H9 (cell line): Measurements from ENCODE around the gene ALDH1A2. TPM values are rescaled to one million over a fixed set of nuclear protein-coding genes. Genes with fewer than 3 reads are reported as not detected.

Experiments used
- DNase-seq: peaks from one replicate; pipeline ENCODE4 v3.0.0-alpha.2; 2017
- H2AFZ ChIP-seq: one replicate; pipeline ENCODE4 v1.6.1; 2013; ENCODE audit warnings: mild to moderate bottlenecking, low read length, control low read depth, moderate library complexity
- H2AK5ac ChIP-seq: 2 replicates; pipeline ENCODE4 v1.6.1; 2013; ENCODE audit warnings: low read length, control low read depth, mixed read lengths; ENCODE audit not compliant: insufficient read length
- H2BK120ac ChIP-seq: one replicate; pipeline ENCODE4 v1.6.1; 2013; ENCODE audit warnings: low read depth, mild to moderate bottlenecking, low read length, control low read depth, inconsistent platforms; ENCODE audit not compliant: poor library complexity, severe bottlenecking
- H2BK12ac ChIP-seq: 2 replicates; pipeline ENCODE4 v1.6.1; 2013; ENCODE audit warnings: low read length, control low read depth, mixed read lengths, low read depth; ENCODE audit not compliant: insufficient read length
- H2BK15ac ChIP-seq: 2 replicates; pipeline ENCODE4 v1.6.1; 2013; ENCODE audit warnings: low read depth, low read length, control low read depth
- H2BK20ac ChIP-seq: one replicate; pipeline ENCODE4 v1.6.1; 2013; ENCODE audit warnings: low read depth, mild to moderate bottlenecking, low read length, control low read depth, inconsistent platforms; ENCODE audit not compliant: poor library complexity, severe bottlenecking
- H2BK5ac ChIP-seq: 2 replicates; pipeline ENCODE4 v1.6.1; 2013; ENCODE audit warnings: low read length, control low read depth, mixed read lengths; ENCODE audit not compliant: insufficient read length
- H3K14ac ChIP-seq: 2 replicates; pipeline ENCODE4 v1.6.1; 2013; ENCODE audit warnings: low read length, control low read depth; ENCODE audit not compliant: insufficient read depth
- H3K18ac ChIP-seq: 2 replicates; pipeline ENCODE4 v1.6.1; 2013; ENCODE audit warnings: low read depth, mild to moderate bottlenecking, mixed read lengths, low read length, control low read depth; ENCODE audit not compliant: insufficient read length
- H3K23ac ChIP-seq: 2 replicates; pipeline ENCODE4 v1.6.1; 2013; ENCODE audit warnings: low read length, control low read depth, mixed read lengths, low read depth; ENCODE audit not compliant: insufficient read length
- H3K23me2 ChIP-seq: 2 replicates; pipeline ENCODE4 v1.6.1; 2013; ENCODE audit warnings: low read depth, mild to moderate bottlenecking, mixed read lengths, low read length, control low read depth; ENCODE audit not compliant: insufficient read length, poor library complexity, severe bottlenecking
- H3K27ac ChIP-seq: 2 replicates; pipeline ENCODE4 v1.5.1; 2013; ENCODE audit warnings: low read length, control low read depth, mixed read lengths, low read depth; ENCODE audit not compliant: insufficient read length
- H3K27me3 ChIP-seq: 2 replicates; pipeline ENCODE4 v1.6.1; 2013; ENCODE audit warnings: low read length, control low read depth, inconsistent platforms; ENCODE audit not compliant: insufficient read depth
- H3K4ac ChIP-seq: 2 replicates; pipeline ENCODE4 v1.6.1; 2013; ENCODE audit warnings: low read depth, mild to moderate bottlenecking, control low read depth, inconsistent platforms, low read length, moderate library complexity
- H3K4me1 ChIP-seq: 2 replicates; pipeline ENCODE4 v1.6.1; 2013; ENCODE audit warnings: low read length, control low read depth, inconsistent platforms; ENCODE audit not compliant: insufficient read depth
- H3K4me2 ChIP-seq: 2 replicates; pipeline ENCODE4 v1.6.1; 2013; ENCODE audit warnings: low read length, control low read depth, mixed read lengths; ENCODE audit not compliant: insufficient read length, insufficient read depth
- H3K56ac ChIP-seq: 2 replicates; pipeline ENCODE4 v1.6.1; 2013; ENCODE audit warnings: low read depth, mild to moderate bottlenecking, mixed read lengths, low read length, control low read depth; ENCODE audit not compliant: insufficient read length
- H3K79me1 ChIP-seq: 2 replicates; pipeline ENCODE4 v1.6.1; 2013; ENCODE audit warnings: low read depth, mild to moderate bottlenecking, moderate library complexity, low read length, control low read depth, inconsistent platforms; ENCODE audit not compliant: insufficient read depth, poor library complexity, severe bottlenecking
- H3K79me2 ChIP-seq: 2 replicates; pipeline ENCODE4 v1.6.1; 2013; ENCODE audit warnings: low read length, control low read depth, inconsistent platforms; ENCODE audit not compliant: insufficient read depth
- H3K9ac ChIP-seq: 2 replicates; pipeline ENCODE4 v1.6.1; 2013; ENCODE audit warnings: low read length, control low read depth, mixed read lengths; ENCODE audit not compliant: insufficient read length; ENCODE audit errors: extremely low read depth
- H3K9me3 ChIP-seq: one replicate; pipeline ENCODE4 v1.6.1; 2013; ENCODE audit warnings: low read depth, low read length, inconsistent platforms; ENCODE audit not compliant: control insufficient read depth
- H3T11ph ChIP-seq: one replicate; pipeline ENCODE4 v1.6.1; 2013; ENCODE audit warnings: mild to moderate bottlenecking, low read length, control low read depth, inconsistent platforms
- H4K20me1 ChIP-seq: one replicate; pipeline ENCODE4 v1.6.1; 2013; ENCODE audit not compliant: control insufficient read depth, insufficient read length, insufficient read depth
- H4K5ac ChIP-seq: 2 replicates; pipeline ENCODE4 v1.6.1; 2013; ENCODE audit warnings: low read depth, mild to moderate bottlenecking, mixed read lengths, low read length, control low read depth; ENCODE audit not compliant: insufficient read length
- H4K8ac ChIP-seq: replicated peaks from 2 replicates; pipeline ENCODE4 v1.6.1; 2013; ENCODE audit warnings: low read length, control low read depth, mixed read lengths, low read depth; ENCODE audit not compliant: insufficient read length
- H4K91ac ChIP-seq: 2 replicates; pipeline ENCODE4 v1.6.1; 2013; ENCODE audit warnings: low read depth, mild to moderate bottlenecking, moderate library complexity, mixed read lengths, low read length, control low read depth; ENCODE audit not compliant: insufficient read length
- H3K27ac Mint-ChIP-seq, 3 experiments: 2 replicates in 2 of 3; 3 replicates in 1 of 3; pipeline ENCODE4 v1.8.0; 2020 to 2021; ENCODE audit warnings: mixed read lengths in 3 of 3, mild to moderate bottlenecking in 1 of 3, moderate library complexity in 1 of 3
- H3K27me3 Mint-ChIP-seq: 2 replicates; pipeline ENCODE4 v1.8.0; 2021; ENCODE audit warnings: low read depth, mild to moderate bottlenecking, moderate library complexity, mixed read lengths
- H3K36me3 Mint-ChIP-seq, 3 experiments: 2 replicates in 2 of 3; 3 replicates in 1 of 3; pipeline ENCODE4 v1.8.0; 2020 to 2021; ENCODE audit warnings: low read depth in 3 of 3, mixed read lengths in 3 of 3; ENCODE audit not compliant: insufficient read depth in 1 of 3
- H3K4me1 Mint-ChIP-seq, 2 experiments: 2 replicates each; pipeline ENCODE4 v1.8.0; 2020; ENCODE audit warnings: mixed read lengths in 2 of 2
- H3K4me3 Mint-ChIP-seq, 2 experiments: 2 replicates in 1 of 2; 3 replicates in 1 of 2; pipeline ENCODE4 v1.8.0; 2020 to 2021; ENCODE audit warnings: mild to moderate bottlenecking in 2 of 2, mixed read lengths in 2 of 2, moderate library complexity in 1 of 2
- H3K9me3 Mint-ChIP-seq, 2 experiments: 2 replicates in 1 of 2; 3 replicates in 1 of 2; pipeline ENCODE4 v1.8.0; 2020; ENCODE audit warnings: mild to moderate bottlenecking in 2 of 2, mixed read lengths in 2 of 2, moderate library complexity in 1 of 2
- WGBS: extraction: QIAGEN DNeasy Blood & Tissue Kit; methylation state at CpG from one replicate; pipeline ENCODE4 v1.1.7; 2013; ENCODE audit warnings: missing lambda C conversion rate, low lambda C conversion rate, mixed read lengths; ENCODE audit not compliant: insufficient read length; ENCODE audit errors: extremely low coverage; 5-methylcytosine and 5-hydroxymethylcytosine counted together
- total RNA-seq: library from RNA; stranded (reverse); gene quantifications from 2 replicates; pipeline ENCODE4 v1.2.1, GENCODE V29; 2021
- TF ChIP-seq, protein P1 (sequence below): fragments of 200-600 bp; sonication (generic); conservative IDR thresholded peaks from 3 replicates; pipeline ENCODE4 v1.8.0; 2021; ENCODE audit warnings: antibody characterized with exemption, mild to moderate bottlenecking

ALDH1A2 gene
- total RNA-seq, 1 experiment from 2014 or later = 0.72 TPM

DNA sequence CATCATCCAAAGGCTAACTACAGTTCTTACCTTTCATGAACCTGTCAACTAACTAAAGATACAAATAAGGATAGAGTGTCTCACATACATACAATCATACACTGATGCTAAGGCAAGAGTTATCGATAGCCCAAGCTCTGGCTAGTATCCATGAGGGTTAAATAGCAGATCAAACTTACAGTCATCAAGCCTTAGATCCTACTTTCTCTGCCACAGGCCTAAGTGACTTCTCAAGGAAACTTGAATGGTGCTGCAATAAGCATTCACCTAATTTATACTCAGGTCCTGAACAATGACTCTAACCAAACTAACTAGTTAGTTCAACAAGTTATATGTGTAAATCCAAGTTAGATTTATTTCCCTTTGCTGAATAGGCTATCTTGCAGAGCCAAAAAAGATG is 51.0 kb downstream of the ALDH1A2 start:
- Histone ChIP-seq H3K4ac (no peak overlapping the region), H3K18ac (no peak overlapping the region), H3T11ph (no peak overlapping the region), H4K20me1 (no peaks in the 10 kb centered on the region), H4K5ac (no peak overlapping the region), H3K56ac (no peak overlapping the region), H3K23me2 (no peaks in the 10 kb centered on the region), H3K27me3 (no peaks in the 10 kb centered on the region), H4K91ac (no peak overlapping the region), H3K79me2 (no peaks in the 10 kb centered on the region), H2BK120ac (no peak overlapping the region), H4K8ac (no peak overlapping the region), H3K4me1 (peaks cover 3% of the 10 kb centered on the region; the same call in 1 of the 2 replicates), H3K27ac (no peak overlapping the region), H3K9me3 (no peaks in the 10 kb centered on the region), H3K14ac (no peak overlapping the region), H2BK5ac (no peak overlapping the region), H2AK5ac (no peak overlapping the region), H3K9ac (no peak overlapping the region), H2BK12ac (no peak overlapping the region), H3K79me1 (no peaks in the 10 kb centered on the region), H2BK20ac (no peak overlapping the region), H3K4me2 (no peak overlapping the region), H2AFZ (no peak overlapping the region), H2BK15ac (no peak overlapping the region), H3K23ac (no peak overlapping the region)
- Mint-ChIP-seq H3K9me3 (no peaks in the 10 kb centered on the region), H3K36me3 (no peaks in the 10 kb centered on the region), H3K4me3 (no peak overlapping the region), H3K27me3 (peaks cover 2% of the 10 kb centered on the region; the same call in 1 of the 2 replicates), H3K4me1 (peaks cover 3 to 16% of the 10 kb centered on the region in 2 experiments), H3K27ac (no peak overlapping the region)
- TF ChIP-seq, protein P1, sequence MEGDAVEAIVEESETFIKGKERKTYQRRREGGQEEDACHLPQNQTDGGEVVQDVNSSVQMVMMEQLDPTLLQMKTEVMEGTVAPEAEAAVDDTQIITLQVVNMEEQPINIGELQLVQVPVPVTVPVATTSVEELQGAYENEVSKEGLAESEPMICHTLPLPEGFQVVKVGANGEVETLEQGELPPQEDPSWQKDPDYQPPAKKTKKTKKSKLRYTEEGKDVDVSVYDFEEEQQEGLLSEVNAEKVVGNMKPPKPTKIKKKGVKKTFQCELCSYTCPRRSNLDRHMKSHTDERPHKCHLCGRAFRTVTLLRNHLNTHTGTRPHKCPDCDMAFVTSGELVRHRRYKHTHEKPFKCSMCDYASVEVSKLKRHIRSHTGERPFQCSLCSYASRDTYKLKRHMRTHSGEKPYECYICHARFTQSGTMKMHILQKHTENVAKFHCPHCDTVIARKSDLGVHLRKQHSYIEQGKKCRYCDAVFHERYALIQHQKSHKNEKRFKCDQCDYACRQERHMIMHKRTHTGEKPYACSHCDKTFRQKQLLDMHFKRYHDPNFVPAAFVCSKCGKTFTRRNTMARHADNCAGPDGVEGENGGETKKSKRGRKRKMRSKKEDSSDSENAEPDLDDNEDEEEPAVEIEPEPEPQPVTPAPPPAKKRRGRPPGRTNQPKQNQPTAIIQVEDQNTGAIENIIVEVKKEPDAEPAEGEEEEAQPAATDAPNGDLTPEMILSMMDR = no peak
- no CpG with 5 or more reads among the region's 1 CpG for WGBS
- no peak for DNase-seq
